AG04449 (cell line): ENCODE results near the gene SIGLEC8.
"Not testable (repeated sequence)": the region's sequence is repeated elsewhere in the genome, so short reads cannot be mapped to it uniquely, and the experiment has no call there.

ENCODE experiments used
- CTCF ChIA-PET: fragments of 350-600 bp; formaldehyde crosslinking; extraction: SDS; loops from one replicate; lab custom pipeline; 2021; ENCODE audit warnings: antibody characterized with exemption; lab: Yijun Ruan, JAX
- POLR2A ChIA-PET: fragments of 400-600, 350-600 bp; formaldehyde crosslinking; extraction: SDS; loops from one replicate; lab custom pipeline; 2020; ENCODE audit warnings: antibody characterized with exemption, inconsistent platforms; lab: Yijun Ruan, JAX
- DNase-seq: peaks from one replicate; pipeline ENCODE4 v3.0.0-alpha.2; 2010; ENCODE audit warnings: low read depth, low spot score
- H3K4me3 ChIP-seq: 2 replicates; pipeline ENCODE4 v1.5.1; 2011; ENCODE audit warnings: low read depth, mild to moderate bottlenecking, control low read depth, low read length
- CTCF ChIP-seq: IDR thresholded peaks from one replicate; pipeline ENCODE4 v1.5.1; 2011; ENCODE audit warnings: mild to moderate bottlenecking, moderate library complexity, low read length, control low read depth, inconsistent platforms; ENCODE audit not compliant: insufficient read depth; ENCODE audit errors: missing control alignments

Gene SIGLEC8

GRCh38 chr19:51457351-51458013 lies 772 bp downstream of the SIGLEC8 start:
- CTCF ChIA-PET: no interaction called here
- DNase-seq: no peak
- TF ChIP-seq CTCF: no peak
- H3K4me3 ChIP-seq: no peak overlapping the region
- POLR2A ChIA-PET: no interaction called here

- no peak for DNase-seq
- H3K4me3 ChIP-seq: no peak overlapping the region
- ChIA-PET POLR2A (no interaction called here), CTCF (no interaction called here)
- no peak for TF ChIP-seq CTCF
Observed at GRCh38 chr19:51456541-51457290, 1.5 kb downstream of the SIGLEC8 start.

GRCh38 chr19:51450730-51451307 lies 7.4 kb downstream of the SIGLEC8 start:
- no peak for DNase-seq
- POLR2A ChIA-PET: no interaction called here
- no peak overlapping the region for H3K4me3 ChIP-seq
- no peak for TF ChIP-seq CTCF
- CTCF ChIA-PET: interaction anchor here (1.4 kb wide), 1 partner anchor 23 kb away, joined by 3 read pairs; no protein-coding TSS in a partner anchor

- ChIA-PET POLR2A (no interaction called here), CTCF (no interaction called here)
- DNase-seq: no peak
- no peak for TF ChIP-seq CTCF
- no peak overlapping the region for H3K4me3 ChIP-seq
Observed at GRCh38 chr19:51448411-51449016, 9.7 kb downstream of the SIGLEC8 start.

- no peak overlapping the region for H3K4me3 ChIP-seq
- CTCF ChIA-PET: no interaction called here
- no peak for DNase-seq
- TF ChIP-seq CTCF: no peak
- POLR2A ChIA-PET: no interaction called here
Observed at GRCh38 chr19:51448011-51448410, 10.2 kb downstream of the SIGLEC8 start.

- CTCF ChIA-PET, H3K4me3 ChIP-seq, POLR2A ChIA-PET: not testable (repeated sequence)
Observed at GRCh38 chr19:51447510-51447909, 10.7 kb downstream of the SIGLEC8 start.

More at GRCh38 chr19:51447510-51447909, 10.7 kb downstream of the SIGLEC8 start:
- DNase-seq: not testable (repeated sequence)
